HTR-8/SVneo (cell line): ENCODE data around the gene ASB16.
A peak's percentile ranks its signal among the peaks of the same experiment; 100 is the strongest.

Experiments
- DNase-seq: peaks from one replicate; pipeline ENCODE4 v3.0.0; 2011; ENCODE audit warnings: low spot score, mixed read lengths; ENCODE audit not compliant: insufficient read length
- FAIRE-seq: peaks from 2 replicates; lab custom pipeline; 2011; peaks lifted over from hg19 to GRCh38; lab: Jason Lieb, UNC

Gene ASB16

GRCh38 chr17:44204441-44204882 lies 34.0 kb downstream of the ASB16 start:
- DNase-seq: peak; percentile 43
- FAIRE-seq: no peak

DNA sequence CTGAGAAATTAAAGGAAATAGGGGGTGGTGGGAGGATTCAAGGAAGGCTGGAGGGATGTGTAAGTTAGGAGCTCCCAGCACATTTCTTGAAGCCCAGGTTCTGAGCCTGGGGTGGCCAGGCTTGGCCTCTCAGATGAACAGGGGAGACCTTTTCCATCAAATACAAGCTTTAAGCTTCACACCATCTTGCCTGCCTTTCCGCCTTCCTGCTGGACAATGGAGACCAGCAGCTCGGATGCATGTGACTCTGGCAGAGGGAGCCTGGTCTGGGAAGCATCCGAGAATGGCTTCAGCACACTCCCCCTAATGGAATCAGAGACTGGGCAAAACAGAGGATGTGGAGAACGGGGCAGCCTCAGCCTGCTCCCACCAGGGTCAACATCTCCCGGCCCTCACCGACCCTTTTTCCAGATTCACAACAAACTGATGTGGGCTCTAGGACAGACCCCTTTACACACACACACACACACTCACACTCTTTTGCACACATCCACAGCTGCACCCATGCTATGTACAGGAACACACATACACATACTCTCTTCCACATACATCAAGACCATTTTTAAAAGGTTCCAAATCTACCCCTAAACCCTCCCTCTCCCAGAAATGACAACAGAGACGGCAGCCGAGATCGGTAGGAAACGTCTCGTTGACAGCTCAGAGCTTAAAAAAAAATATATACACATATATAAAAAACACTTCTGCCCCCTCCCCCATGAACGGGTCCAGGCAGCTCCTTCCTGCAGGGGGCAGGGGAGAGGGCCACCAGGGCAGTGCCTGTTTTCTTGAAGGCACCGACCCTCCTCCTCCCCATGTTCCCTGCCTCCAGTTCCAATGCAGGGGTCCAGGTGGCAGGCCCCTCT lies 35.7 kb downstream of the ASB16 start:
- FAIRE-seq: no peak

GRCh38 chr17:44206825-44207155 lies 36.3 kb downstream of the ASB16 start:
- FAIRE-seq: no peak
- DNase-seq: no peak

More for the DNA sequence above, 35.7 kb downstream of the ASB16 start:
- DNase-seq: no peak

GRCh38 chr17:44207319-44207718 lies 36.8 kb downstream of the ASB16 start:
- DNase-seq (no peak), FAIRE-seq (no peak)

DNA sequence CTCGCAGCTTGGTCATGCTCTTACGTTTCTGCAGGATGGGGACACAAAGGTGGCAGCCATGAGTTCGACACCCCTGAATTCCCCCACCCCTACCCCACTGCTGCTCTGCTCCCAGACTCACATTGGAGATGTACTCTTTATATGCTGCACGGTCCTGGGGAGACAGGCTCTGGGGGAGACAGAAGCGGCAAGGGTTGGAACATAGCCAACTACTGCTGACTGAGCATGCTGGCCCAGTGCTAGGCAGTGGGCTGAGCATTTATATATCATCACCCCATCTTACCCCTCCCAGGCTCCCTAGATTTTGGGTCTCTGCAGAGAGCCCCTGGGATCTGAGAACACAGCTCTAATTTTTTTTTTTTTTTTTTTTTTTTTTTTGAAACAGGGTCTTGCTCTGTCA lies 37.2 kb downstream of the ASB16 start:
- peak; percentile 80 for FAIRE-seq
- no peak for DNase-seq

GRCh38 chr17:44209786-44210341 lies 39.4 kb downstream of the ASB16 start:
- FAIRE-seq (peak; percentile 69), DNase-seq (no peak)

DNA sequence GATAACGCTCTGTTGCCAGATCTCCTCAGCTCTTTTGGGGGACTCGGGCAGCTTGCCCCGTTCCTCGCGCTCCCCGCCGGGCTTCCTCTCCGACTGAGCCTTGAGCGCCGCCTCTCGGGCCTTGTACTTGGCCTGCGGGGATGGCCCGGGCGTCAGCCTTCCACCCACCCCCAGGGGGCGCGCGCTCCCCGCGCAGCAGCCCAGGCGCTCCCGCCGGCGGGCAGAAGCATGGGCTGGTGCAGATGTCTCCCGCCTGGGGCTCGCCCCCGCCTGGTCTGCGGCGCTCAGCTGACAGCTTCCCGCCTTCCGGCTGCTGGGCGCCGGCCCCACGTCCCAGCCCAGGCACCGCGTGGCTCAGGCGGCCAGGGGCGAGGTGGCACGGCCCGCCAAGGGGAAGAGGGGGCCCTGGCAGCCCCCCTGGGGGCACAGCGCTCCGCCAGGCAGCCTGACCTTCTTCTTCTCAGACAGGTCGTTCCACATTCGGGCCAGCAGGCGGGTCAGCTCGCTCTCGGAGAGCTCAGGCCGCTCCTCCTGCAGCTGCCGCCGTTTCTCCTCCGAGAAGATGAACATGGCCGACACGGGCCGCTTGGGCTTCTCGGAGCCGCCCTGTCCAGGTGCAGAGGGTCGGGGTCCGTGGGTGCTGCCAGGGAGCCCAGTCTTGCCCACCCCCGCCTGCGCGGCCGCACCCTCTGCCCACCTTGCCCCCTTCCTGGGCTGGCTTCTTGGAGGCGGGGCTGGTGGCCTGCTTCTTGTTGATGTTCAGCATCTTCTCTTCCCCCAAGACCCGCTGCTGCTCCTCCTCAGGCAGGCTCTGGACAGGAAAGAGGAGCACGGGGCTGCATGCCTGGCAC lies 40.1 kb downstream of the ASB16 start:
- DNase-seq (peak; percentile 56), FAIRE-seq (peak; percentile 66)

- DNase-seq (no peak), FAIRE-seq (peak; percentile 76)
These were observed 41.1 kb downstream of the ASB16 start for GRCh38 chr17:44211281-44212265.

GRCh38 chr17:44212507-44213402 lies 42.3 kb downstream of the ASB16 start:
- FAIRE-seq (no peak), DNase-seq (no peak)

- no peak for DNase-seq
- FAIRE-seq: no peak
These were observed 43.1 kb downstream of the ASB16 start for GRCh38 chr17:44213403-44214229.

- no peak for DNase-seq
- FAIRE-seq: no peak
These were observed 43.7 kb downstream of the ASB16 start for GRCh38 chr17:44214230-44214494.

DNA sequence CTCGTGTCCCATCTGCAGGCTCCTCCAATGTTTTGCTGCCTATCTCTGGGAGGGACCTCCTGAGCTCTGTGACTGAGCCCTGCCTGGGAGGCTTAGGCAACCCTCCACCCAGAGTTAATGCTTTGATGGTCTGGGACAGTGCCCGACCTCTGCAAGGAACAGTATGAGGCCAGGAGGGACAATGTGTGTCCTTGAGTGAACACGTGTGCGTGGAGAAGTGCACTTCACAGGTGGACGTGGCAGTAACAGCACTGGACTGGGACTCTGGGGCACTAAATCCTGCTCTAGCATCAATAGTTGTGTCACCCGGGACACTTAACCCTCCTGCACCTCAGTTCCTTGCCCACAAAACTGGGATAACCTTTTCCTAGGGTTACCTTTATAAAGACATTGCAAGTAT lies 44.4 kb downstream of the ASB16 start:
- FAIRE-seq: peak; percentile 60
- DNase-seq: no peak

- FAIRE-seq (peak; percentile 52), DNase-seq (no peak)
These were observed 45.7 kb downstream of the ASB16 start for GRCh38 chr17:44216173-44216572.

DNA sequence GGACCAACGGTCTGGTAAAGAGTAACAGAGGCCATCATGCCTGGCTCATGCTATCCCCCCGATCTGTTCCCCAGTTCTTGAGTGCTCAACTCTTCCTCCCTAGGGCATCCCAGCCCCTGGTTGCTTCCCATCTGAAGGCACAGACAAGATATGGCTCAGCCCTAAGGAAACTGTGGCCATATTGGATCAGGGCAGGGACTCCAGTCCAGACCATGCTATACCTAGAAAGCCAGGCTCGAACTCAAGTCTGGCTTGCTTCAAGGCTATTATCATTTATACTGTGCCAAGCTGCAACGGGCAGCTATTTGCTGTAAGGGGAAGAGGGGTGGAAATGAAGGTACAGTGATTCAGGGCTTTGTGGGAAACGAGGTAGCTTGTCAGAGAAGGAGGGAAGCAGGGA lies 46.2 kb downstream of the ASB16 start:
- peak; percentile 9 for FAIRE-seq
- DNase-seq: no peak

- DNase-seq (no peak), FAIRE-seq (peak; percentile 62)
These were observed 47.3 kb downstream of the ASB16 start for GRCh38 chr17:44217738-44218343.

- FAIRE-seq (peak; percentile 86), DNase-seq (peak; percentile 89)
These were observed 48.0 kb downstream of the ASB16 start for GRCh38 chr17:44218344-44219107.

DNA sequence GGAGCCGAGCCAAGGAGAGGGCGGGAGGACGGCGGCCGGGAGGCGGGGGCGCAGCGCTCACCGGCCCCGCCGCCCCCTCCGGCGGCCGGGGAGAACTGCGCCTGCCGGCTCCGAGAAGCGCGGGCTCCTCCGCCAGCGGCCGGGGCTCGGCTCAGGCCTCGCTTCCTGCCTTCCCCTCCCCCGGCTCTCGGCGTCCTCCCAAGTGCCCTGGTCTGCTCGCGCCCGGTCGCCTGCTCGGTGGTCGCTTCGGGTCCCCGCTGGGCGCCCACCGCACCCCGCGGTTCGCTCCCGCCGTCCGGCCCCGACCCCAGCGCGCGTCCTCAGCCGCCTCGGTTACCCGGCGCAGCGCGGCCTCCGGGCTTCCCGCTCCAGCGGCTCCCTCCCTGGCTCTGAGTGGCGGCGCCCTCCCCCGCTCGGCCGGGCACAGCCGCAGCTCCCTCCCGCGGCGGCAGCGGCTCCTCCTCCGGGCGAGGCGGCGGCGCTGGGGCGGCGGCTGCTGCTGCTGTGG lies 48.7 kb downstream of the ASB16 start:
- FAIRE-seq (no peak), DNase-seq (peak; percentile 72)
